EL (cell line): ENCODE data around the gene RASGRF2.

ENCODE experiments used
- DNase-seq: peaks from one replicate; pipeline ENCODE4 v3.0.0-alpha.2; 2016

The RASGRF2 gene

DNA sequence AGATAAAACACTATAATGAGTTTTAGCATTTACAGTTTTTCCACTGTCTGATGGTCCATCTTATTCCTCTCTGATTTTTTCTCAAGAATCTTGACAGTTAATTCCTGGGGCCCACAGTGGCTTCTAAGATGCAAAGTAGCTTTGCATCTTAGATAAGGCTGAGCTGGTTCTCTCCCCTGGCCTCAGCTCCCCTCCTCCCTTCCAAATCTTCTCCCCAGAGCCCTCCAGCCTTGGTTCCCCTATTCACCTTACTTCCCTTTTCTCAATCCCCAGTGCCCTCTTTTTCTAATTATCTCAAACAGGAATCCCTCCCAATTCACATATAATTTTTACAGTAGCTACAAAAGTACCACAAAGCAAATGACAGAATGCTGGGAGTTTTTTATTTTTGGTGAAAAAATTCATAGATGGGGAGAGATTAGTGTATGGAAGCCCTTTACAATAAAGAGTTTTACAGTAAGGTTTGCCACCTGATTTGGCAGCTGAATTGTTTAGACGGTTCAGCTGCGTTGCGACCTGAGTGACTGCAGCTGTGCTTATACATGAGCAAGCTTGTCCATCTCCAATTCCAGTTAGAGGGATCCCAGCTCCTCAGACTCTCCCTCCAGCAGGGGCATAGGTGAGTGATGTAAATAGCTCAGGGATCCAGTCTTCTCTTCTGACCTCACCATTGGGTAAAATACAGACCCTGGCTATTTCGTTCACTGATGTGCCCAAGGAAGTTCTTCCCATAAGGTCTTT is 221.6 kb downstream of the RASGRF2 start:
- DNase-seq, result no peak

DNA sequence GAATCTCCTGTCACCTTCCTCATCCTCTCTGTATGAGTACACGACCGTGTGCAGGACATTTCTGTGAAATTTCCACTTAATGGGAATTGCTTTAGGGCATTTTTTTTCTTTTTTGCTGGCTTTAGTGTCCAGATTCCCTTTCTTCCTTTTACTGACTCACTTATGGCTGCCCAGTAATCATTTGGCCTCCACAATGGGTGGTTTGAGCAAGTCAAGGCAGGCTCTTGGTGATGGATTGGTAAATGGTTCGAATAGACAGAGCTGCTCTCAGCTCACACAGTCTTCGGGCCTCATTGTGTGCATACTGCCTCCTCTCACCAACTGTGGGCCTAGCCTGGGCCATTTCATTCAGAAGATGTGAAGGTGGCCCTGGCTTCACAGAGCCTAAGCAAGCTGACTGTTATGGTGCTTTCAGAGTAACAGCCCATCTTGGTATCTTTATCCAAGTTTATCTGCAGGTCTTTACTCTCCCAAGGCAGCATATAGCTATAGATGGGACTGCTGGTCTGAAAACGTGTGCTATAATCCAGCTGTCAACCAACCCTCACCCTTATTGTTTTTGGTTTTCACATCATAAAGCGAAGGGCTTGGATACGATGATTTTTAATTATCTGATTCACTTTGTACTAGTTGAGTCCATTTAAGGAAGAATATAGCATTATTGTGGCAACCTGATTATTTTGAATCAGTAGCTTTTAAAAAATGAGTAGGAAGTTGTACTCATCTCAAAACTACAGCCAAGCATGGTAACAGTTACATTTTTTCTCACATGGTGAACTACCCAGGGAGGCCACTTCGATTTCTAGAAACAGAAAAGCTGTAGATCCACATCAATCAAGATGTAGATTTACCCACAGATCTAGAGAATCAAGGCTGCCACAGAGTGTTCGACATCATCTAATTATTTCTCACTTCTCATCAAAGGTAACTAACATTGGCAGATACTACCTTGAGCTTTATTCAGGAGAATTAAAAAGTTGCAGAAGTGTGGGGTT is 222.5 kb downstream of the RASGRF2 start:
- DNase-seq, result no peak

DNA sequence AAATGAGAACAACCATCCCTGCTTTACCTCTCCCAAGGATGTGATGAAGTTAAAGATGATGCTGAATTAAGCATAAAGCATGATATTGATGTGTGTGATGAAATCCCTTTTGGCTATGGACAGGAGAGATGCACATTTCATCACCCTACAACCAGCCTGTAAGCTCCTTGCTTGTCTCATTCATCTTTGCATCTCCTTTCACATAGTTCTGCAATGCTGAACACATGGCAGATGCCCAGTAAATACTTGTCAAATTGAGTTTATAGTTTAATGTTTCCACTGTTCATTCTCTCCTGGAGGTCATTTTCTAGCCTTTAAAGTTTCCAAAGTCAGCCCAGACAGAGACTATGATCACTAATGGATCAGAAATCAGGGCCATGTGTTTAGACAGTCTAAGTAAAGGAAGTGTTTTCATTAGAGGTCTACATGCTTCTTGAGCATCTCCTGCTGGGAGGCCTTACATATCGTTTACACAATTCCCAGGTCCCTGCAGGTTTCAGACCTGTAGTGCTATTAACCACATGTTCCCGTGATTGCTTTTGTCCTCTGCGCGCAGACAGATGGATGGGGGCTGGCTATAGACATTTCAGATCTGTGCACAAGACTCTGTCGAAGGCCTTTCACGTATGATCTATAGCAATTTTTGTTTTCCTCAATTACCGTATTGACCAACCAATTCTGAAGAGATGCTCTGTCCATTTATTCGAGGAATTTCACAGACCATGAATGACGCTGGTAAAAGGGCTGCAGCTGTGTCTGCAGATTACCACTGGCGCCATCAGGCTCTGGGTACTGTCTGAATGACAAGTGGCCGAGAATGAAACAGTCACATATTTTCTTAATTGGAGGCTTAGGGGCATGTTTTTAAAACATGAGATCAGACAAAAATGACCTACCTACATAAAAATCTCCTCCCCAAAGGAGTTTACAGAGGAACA is 223.9 kb downstream of the RASGRF2 start:
- no peak for DNase-seq

DNA sequence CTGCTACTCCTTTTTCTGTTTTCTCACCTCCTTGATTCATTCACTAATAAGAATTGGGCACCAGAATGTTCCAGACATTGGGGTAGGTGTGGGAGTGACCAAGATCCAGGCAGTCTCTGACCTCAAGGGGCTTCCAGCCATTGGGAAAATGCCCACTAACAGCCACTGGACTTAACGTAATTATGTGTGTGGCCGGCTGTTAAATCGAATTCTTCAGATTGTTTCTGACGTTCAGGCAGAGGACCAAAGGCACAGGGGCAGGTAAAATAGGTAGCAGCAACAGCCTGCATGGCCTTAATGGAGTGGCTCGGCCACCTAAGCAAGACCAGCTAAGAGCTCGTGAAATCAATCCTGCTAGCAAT is 224.6 kb downstream of the RASGRF2 start:
- DNase-seq, result no peak

DNA sequence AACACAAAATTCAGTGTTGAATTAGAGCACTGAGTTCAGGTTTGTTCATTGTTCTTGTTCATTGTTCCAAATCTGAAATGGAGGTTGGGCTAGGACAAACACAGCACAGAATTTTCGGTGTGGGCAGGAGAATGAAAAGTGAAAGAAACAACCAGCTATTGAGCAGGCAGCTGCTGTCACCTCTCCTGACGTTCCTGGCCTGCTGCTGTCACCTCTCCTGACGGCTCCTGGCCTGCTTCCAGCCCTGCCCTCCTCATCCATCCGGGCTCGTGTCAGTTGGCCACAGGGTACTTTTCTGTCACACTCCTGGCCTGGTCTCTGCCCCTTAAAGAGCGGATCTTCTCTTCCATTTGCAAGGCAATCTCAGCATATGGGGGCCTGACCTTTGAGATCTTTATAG is 227.7 kb downstream of the RASGRF2 start:
- DNase-seq, result no peak

DNA sequence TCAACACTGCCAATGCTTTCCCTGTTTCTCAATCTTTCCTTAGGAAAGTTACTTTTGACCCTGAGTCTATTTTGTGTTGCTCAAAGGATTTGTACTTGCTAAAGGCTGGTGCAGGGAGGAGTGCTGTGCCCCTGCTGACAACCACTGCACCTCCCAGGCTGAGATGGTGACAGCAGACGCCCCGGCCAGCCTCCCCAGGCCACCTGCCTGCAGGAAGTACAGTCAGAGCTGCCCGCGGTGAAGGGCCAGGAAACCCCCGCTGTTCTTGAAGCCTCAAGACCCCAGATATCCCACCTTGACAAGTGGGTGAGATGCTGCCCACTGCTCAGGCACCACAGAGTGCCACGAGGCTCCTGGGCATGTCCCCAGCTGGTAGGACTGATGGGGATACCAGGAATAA is 228.8 kb downstream of the RASGRF2 start:
- DNase-seq, result no peak

DNA sequence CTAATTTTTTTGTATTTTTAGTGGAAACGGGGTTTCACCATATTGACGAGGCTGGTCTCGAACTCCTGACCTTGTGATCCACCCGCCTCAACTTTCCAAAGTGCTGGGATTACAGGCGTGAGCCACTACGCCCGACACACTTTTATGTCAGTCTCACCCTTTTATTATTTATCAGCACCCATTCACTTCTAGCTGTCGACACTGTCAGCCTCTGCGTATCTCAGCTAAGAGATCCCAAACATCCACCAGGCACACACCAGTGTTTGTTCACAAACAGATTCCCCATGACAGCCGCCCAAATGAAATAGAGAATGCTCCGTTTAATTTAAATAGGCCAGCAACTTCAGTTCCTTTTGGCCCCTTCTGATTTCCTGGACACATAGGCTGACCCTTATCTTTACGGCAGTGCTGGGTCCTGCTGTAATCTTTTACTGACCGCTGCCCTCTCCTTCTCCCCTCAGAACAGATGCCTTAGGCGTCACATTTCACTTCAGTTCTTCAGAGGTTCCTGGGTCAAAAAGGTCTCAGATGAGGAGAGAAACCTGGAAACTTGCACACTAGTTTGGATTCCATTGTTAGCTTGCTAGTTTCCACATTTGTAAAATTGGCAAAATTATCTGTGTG is 229.8 kb downstream of the RASGRF2 start:
- DNase-seq, result no peak

DNA sequence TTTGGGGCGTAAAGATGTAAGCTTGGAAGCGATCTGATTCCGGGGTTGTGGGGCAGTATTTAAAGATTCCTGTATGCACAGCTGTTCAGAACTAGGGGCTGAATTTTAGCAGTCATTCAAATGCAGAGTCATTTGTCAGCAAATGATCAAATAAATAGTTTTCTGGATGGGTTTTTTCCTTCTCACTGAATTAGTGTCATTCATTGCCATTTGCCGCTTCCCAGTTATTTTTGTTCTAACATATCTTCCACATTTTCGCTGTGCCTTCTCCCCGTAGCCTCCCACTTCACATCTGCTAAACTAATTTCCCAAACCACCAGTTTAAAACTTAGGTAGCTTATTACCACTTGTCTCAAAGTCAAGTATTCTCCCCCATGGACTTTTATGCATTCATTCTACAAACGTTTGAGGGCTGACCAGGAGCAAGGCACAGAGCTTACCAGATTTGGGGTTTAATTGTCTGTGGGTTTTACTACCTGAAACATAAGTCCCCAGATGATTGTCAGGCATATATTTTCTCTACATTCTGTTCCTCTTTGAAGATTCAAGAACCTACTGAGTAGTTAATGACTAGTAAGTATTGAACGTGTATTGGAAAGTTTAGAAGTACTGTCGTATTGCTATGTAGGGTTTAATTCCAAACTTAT is 231.7 kb downstream of the RASGRF2 start:
- no peak for DNase-seq

DNA sequence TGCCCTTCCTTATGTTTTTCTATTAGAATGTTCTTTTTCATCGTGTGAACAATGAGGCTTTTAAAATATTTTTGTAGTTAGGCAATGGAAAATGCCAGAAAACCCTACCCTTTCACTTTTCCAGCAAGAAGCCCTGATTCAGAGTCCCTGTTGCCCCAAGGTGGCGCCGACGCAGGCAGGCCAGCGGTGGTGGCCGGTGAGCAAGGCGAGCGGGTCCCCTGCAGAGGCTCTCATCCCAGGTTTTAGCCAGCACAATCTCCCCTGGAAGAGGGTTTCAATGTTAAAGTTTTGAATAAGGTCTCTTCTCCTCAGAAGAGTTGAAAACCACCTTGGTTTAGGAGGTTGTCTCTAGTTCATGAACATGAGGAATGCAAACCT is 232.2 kb downstream of the RASGRF2 start:
- DNase-seq, result no peak

DNA sequence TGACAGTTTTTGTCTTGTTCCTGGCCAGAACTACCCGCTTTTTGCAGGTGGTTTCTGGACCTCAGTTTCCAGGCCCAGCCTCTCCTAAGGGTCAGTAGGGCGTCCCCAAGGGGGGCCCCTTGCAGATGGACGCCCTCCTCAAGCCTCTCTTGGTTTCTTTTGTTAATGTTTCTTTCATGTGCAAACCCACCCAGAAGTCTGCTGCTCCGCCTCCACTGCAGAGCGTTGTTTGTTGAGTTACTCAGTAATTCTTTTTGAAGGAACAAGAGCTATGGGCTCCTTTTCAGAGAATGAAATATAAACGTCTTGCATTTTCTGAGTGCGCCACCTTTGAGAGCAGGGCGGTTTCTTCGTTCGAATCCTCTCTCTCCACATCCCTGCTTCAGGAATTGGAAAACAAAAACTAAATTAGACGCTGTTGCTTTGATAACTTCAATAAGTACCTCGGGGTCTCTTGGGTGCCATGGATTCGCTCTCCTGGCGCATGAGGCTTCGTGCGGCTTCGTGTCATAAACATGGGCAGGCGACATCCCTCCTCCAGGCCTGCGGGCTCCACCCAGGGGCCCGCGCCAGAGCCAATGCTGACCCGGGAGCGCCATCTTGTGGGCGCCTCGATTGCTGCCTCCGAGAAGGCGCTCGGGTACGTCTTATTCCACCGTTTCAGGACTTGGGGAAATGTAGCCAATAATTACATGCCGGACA is 234.6 kb downstream of the RASGRF2 start:
- DNase-seq, result peak; percentile 76

DNA sequence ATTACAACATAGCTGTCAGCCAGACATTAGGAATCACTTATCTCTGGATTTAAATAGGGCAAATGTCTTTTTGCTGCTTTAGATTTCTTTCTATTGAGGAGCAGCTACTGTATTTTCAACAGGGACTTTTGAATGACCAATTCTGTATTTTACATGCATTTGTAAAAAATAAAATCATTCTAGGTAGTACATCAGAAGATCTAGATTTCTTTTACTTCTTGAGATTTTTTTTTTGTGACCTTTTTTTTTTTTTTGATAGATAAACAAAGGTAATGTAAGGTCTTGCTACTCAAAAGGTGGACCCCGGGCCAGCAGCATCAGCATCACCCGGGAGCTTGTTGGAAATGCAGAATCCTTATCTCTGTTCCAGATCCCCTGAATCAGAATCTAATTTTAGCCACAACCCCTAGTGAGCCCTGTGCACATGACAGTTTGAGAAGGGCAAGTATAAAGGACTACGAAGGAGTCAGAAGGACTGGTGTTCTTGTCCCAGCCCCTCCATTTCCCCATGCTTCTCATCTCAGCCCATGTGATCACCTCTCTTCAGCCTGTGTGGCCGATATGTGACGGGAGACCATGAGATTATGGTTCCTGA is 235.3 kb downstream of the RASGRF2 start:
- no peak for DNase-seq

DNA sequence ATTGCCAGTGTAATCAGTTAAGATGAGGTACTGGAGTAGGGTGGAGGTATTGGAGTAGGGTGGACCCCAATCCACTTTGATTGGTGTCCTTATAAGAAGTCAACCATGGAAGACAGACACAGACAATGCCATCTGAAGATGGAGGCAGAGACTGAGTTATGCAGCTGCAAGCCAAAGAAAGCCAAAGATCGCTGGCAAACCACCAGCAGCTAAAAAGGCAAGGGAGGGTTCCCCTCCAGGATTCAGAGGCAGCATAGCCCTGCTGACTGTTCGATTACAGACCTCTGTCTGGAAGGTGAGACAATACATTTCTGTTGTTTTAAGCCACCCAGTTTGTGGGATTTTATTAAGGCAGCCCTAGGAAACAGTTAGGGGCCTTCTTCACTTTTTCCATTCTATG is 242.5 kb downstream of the RASGRF2 start:
- no peak for DNase-seq

DNA sequence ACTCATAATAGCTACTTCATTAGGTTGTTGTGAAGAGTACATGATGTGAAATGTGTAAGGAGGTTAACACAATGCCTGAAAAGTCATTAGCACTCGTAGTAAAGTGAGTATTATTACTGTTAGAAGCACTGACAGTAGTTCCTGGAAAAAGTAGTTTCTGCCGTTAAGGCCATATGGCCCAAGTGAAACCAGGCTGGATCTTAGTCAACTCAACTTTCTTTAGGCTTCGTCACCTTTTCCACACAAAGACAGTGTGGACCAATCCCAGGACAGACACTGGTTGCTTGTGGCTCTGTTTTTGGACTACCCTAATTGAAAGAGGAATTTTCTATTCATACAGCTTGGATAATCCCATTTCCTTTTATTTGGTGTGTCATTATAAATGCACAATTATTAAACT is 243.6 kb downstream of the RASGRF2 start:
- DNase-seq, result no peak

DNA sequence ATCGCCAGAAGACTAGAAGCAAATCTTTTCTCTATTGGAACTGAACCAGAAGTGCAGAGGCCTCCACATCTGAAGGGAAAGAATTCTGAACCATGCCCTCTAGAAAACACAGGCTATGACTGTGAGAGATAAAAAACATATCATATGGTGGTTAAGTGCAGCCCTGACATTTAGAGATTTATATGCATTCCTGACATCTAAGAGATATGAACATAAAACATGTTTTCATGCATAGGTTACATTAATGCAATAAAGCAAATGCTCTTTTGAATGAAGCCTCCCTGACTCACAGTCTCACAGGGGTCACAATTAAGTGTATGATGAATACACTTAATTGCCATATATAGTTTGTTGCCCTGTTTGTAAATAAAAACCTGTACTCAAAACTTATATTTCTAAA is 244.0 kb downstream of the RASGRF2 start:
- no peak for DNase-seq

DNA sequence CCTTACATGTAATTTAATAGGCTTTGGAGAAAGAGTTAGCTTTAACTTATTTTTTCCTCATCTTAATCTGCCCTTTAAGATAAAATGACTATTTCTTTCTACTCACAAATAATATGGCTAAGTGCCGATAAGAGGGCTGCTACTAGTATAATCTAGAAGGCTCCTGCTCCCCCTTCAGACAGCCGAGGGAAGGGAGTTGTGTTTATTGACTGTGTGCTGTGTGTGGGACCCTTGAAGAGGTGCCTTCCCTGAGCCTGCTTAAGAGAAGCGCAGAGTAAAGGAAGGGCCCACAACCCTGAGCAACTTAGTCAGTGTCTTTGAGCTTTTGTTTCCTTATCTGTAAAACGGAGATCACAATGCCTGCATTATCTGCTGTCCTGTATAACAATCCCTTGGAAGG is 244.9 kb downstream of the RASGRF2 start:
- no peak for DNase-seq

DNA sequence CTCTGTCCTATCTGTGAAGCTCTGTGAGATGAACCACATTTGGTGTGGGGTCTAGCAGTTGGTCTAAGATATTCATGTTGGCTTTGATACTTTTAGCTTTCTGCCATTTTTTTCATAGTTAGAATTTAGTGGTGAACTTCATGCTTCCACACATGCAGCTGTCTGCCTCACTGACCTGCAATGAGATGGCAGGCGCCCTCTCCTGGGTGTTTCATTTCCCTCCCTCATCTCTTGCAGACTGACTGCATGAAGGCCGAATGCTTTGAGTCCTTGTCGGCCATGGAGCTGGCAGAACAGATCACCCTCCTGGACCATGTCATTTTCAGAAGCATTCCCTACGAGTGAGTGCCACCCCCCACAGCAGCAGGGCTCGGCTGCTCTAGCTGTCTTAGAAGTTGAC is 246.8 kb downstream of the RASGRF2 start:
- DNase-seq, result peak; percentile 13

DNA sequence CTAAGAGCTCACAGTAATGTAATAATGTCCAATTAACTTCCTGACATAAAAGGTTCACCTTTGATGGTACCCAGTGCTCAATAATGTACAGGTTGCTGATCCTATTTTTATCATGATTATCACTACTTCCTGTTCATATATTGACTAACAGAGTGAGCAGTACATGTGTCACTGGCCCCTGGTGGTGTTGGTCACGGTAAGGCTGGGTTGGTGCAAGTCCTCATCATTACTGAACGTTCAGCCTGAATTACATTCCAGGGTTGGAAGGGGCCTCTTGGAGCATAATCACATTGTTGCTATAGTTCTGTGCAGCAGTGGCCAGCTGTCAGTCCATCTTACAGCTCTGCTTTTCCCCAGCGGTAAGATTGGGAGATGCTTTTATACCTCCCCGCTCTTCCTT is 248.7 kb downstream of the RASGRF2 start:
- DNase-seq, result peak; percentile 7

DNA sequence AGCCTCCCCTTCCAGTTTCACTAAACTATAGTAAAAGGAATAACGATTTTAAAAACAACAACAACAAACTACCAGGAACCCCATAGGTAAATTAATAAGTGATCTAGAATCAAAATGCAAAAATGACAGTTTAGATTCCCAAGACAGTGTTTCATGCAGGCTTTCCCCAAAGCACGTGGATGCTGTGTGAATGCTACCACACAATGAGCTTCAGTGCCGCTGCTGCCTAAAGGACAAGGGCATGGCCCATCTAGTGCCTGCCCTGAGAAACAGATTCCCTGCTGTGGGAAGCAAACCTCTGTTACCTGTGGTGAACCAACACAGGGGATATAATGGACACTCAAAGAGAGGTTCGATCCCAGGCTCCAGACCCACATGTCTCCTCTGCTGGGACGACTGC is 249.2 kb downstream of the RASGRF2 start:
- DNase-seq, result no peak

DNA sequence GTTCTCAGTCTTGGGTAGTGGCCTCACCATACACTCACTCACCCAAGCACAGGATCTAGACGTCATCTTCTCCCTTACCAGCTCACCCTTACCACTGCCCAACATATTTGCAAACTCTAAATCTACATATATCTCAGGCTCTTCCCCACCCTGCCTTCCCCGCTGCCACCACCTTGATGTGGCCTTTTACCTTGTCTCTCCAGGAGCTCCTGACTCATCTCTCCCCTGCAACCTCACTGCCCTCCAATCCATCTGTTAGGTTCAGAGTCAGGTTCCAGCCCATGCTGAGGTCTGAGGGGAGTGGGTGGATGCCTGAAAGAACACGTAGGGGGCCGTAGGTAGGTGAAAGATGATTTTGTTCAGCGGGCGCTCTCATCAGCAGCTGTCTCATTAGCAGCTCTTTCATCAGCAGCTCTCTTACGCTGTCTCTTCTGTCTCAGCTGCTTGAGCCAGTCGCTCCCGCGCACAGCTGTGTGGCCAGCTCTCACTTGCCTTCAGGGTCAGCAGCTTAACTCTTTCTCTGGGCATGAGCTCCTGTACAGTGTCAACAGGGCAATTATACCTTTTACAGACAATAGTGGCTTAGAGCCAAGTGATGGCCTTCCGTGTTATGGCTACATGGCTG is 249.8 kb downstream of the RASGRF2 start:
- DNase-seq, result no peak

DNA sequence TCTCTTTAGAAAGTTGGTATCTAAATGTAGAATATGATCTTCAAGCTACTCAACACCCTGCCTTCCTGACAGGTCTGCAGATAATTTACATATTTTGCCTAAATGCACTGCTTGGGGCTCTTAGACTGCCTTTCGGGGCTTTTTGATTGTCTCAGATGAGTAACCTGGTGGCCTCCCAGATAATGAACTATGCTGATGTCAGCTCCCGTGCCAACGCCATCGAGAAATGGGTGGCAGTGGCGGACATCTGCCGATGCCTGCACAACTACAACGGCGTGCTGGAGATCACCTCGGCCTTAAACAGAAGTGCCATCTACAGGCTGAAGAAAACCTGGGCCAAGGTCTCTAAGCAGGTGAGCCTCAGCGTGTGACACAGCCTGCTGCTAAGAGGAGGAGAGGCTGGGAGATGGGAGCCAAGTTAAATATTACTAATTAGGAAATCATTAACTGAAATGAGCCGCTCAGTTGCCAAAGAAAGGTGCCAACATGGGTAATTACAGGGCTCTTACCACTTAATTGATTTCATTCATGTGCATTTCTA is 252.1 kb downstream of the RASGRF2 start:
- no peak for DNase-seq
